T-cell (primary cell): ENCODE results near the gene STAMBPL1. TPM values are rescaled to one million over a fixed set of nuclear protein-coding genes. Genes with fewer than 3 reads are reported as not detected.

ENCODE experiments used
- ATAC-seq, 4 experiments: fragments of 200-7000 bp in 3 of 4; fragments of 150-1000 bp in 1 of 4; cut with Tn5 transposase; replicated peaks in 1 of 4; 1 replicate in 3 of 4; 2 replicates in 1 of 4; pipeline ENCODE4 v1.10.0; 2021; ENCODE audit warnings: moderate library complexity in 3 of 4, mild to moderate bottlenecking in 2 of 4, moderate number of reproducible peaks in 1 of 4
- CTCF ChIA-PET, 2 donors: fragments of 300-600 bp; sonication (Branson Sonifier 250); formaldehyde crosslinking; loops; one replicate each; lab custom pipeline; 2022; ENCODE audit warnings: antibody characterized with exemption in 2 of 2; lab: Charles Lee
- POLR2A ChIA-PET, 2 donors: fragments of 300-600 bp; sonication (Branson Sonifier 250); formaldehyde crosslinking; loops; one replicate each; lab custom pipeline; 2022; ENCODE audit warnings: antibody characterized with exemption in 2 of 2; lab: Charles Lee
- DNase-seq, 35 experiments: peaks; one replicate each; pipeline versions ENCODE4 v3.0.0 to v3.0.0-alpha.2; 2013 to 2023
- H3K27ac ChIP-seq: one replicate; pipeline ENCODE4 v1.5.1; 2013; ENCODE audit warnings: low read length
- H3K27me3 ChIP-seq, 2 experiments: replicated peaks in 1 of 2; 1 replicate in 1 of 2; 2 replicates in 1 of 2; pipeline versions ENCODE4 v1.6.1 to v1.7.0; 2013; ENCODE audit warnings: low read length in 1 of 2, mixed read lengths in 1 of 2; ENCODE audit not compliant: control insufficient read depth in 2 of 2, insufficient read depth in 2 of 2; ENCODE audit errors: extremely low read depth in 1 of 2
- H3K36me3 ChIP-seq, 2 donors: 1 replicate in 1 of 2; 2 replicates in 1 of 2; pipeline versions ENCODE4 v1.6.1 to v1.7.0; 2013; ENCODE audit warnings: low read length in 1 of 2; ENCODE audit not compliant: control insufficient read depth in 2 of 2, insufficient read depth in 1 of 2; ENCODE audit errors: extremely low read depth in 1 of 2
- H3K4me1 ChIP-seq, 2 experiments: 1 replicate in 1 of 2; 2 replicates in 1 of 2; pipeline versions ENCODE4 v1.6.1 to v1.7.0; 2013; ENCODE audit warnings: low read length in 2 of 2, mixed read lengths in 1 of 2; ENCODE audit not compliant: insufficient read depth in 2 of 2, control insufficient read depth in 1 of 2; ENCODE audit errors: extremely low read depth in 1 of 2
- H3K4me3 ChIP-seq, 2 donors: 1 replicate in 1 of 2; 2 replicates in 1 of 2; pipeline versions ENCODE4 v1.5.1 to v1.7.0; 2013; ENCODE audit warnings: mild to moderate bottlenecking in 2 of 2, low read length in 1 of 2, moderate library complexity in 1 of 2; ENCODE audit not compliant: control insufficient read depth in 1 of 2; ENCODE audit errors: extremely low read depth in 1 of 2
- H3K9me3 ChIP-seq: 2 replicates; pipeline ENCODE4 v1.7.0; 2013
- H3K27ac Mint-ChIP-seq, 2 donors: one replicate each; pipeline ENCODE4 v1.8.0; 2020 to 2021; ENCODE audit warnings: mild to moderate bottlenecking in 2 of 2, mixed read lengths in 2 of 2
- H3K27me3 Mint-ChIP-seq, 2 donors: one replicate each; pipeline ENCODE4 v1.8.0; 2021 to 2022; ENCODE audit warnings: mixed read lengths in 2 of 2
- H3K36me3 Mint-ChIP-seq: one replicate; pipeline ENCODE4 v1.8.0; 2021; ENCODE audit warnings: mixed read lengths
- H3K4me1 Mint-ChIP-seq, 3 donors: one replicate each; pipeline ENCODE4 v1.8.0; 2020 to 2022; ENCODE audit warnings: mixed read lengths in 3 of 3, mild to moderate bottlenecking in 1 of 3
- H3K4me3 Mint-ChIP-seq, 3 donors: one replicate each; pipeline ENCODE4 v1.8.0; 2020 to 2022; ENCODE audit warnings: mild to moderate bottlenecking in 3 of 3, mixed read lengths in 3 of 3, moderate library complexity in 3 of 3
- H3K9me3 Mint-ChIP-seq, 3 donors: one replicate each; pipeline ENCODE4 v1.8.0; 2020 to 2022; ENCODE audit warnings: mixed read lengths in 3 of 3
- WGBS: methylation state at CpG from one replicate; pipeline ENCODE4 v1.1.5; 2013; ENCODE audit warnings: missing lambda C conversion rate; ENCODE audit not compliant: insufficient coverage; 5-methylcytosine and 5-hydroxymethylcytosine counted together
- total RNA-seq, 35 experiments: library from RNA in 6 of 35; stranded (reverse) in 6 of 35; fragments of 120-200 nt in 1 of 35; gene quantifications; one replicate each; pipeline versions ENCODE4 v1.2.1 to v1.2.4 and lab custom pipeline; 2013 to 2026

The STAMBPL1 gene
- total RNA-seq, 5 donors from 2014 or later (not counting 1 experiment from before 2014, with no cell fraction given): 27.5 to 37.8 (median 34.5) TPM

GRCh38 chr10:88953662-88954061 lies 73.6 kb downstream of the STAMBPL1 start:
- ChIA-PET CTCF (interaction anchor here (0.7 to 1.7 kb wide), 3 partner anchors 11 to 21 kb away, joined by 3 to 6 read pairs (median 3); no protein-coding TSS in a partner anchor), POLR2A (no interaction called here)
- Histone ChIP-seq H3K27ac (no peak overlapping the region), H3K4me1 (no peaks in the 10 kb centered on the region), H3K27me3 (no peaks in the 10 kb centered on the region), H3K4me3 (no peak overlapping the region), H3K36me3 (no peaks in the 10 kb centered on the region), H3K9me3 (no peaks in the 10 kb centered on the region)
- no CpG with 5 or more reads among the region's 5 CpGs for WGBS
- H3K9me3 Mint-ChIP-seq: no peaks in the 10 kb centered on the region
- ATAC-seq: no peak
- DNase-seq: no peak
- H3K4me1 Mint-ChIP-seq: no peaks in the 10 kb centered on the region
- no peak overlapping the region for H3K27ac Mint-ChIP-seq
- H3K27me3 Mint-ChIP-seq: no peaks in the 10 kb centered on the region
- no peak overlapping the region for H3K4me3 Mint-ChIP-seq
- peaks cover 7% of the 10 kb centered on the region for H3K36me3 Mint-ChIP-seq

GRCh38 chr10:88954458-88955083 lies 74.5 kb downstream of the STAMBPL1 start:
- Histone ChIP-seq H3K36me3 (no peaks in the 10 kb centered on the region), H3K27ac (no peak overlapping the region), H3K9me3 (no peaks in the 10 kb centered on the region), H3K4me3 (no peak overlapping the region), H3K4me1 (no peaks in the 10 kb centered on the region), H3K27me3 (no peaks in the 10 kb centered on the region)
- ATAC-seq (no peak), DNase-seq (no peak)
- no peaks in the 10 kb centered on the region for H3K9me3 Mint-ChIP-seq
- POLR2A ChIA-PET: no interaction called here
- no peak overlapping the region for H3K4me3 Mint-ChIP-seq
- no peak overlapping the region for H3K27ac Mint-ChIP-seq
- CTCF ChIA-PET: interaction anchor here (0.6 to 1.7 kb wide), 4 partner anchors 9 to 22 kb away, joined by 3 to 6 read pairs (median 3); no protein-coding TSS in a partner anchor
- H3K4me1 Mint-ChIP-seq: no peaks in the 10 kb centered on the region
- no CpG with 5 or more reads among the region's 4 CpGs for WGBS
- H3K36me3 Mint-ChIP-seq: peaks cover 7% of the 10 kb centered on the region
- no peaks in the 10 kb centered on the region for H3K27me3 Mint-ChIP-seq

GRCh38 chr10:88957381-88957780 lies 77.3 kb downstream of the STAMBPL1 start:
- Histone ChIP-seq H3K27ac (no peak overlapping the region), H3K27me3 (no peaks in the 10 kb centered on the region), H3K4me3 (no peak overlapping the region), H3K9me3 (no peaks in the 10 kb centered on the region), H3K36me3 (no peaks in the 10 kb centered on the region), H3K4me1 (peaks cover 3 to 10% of the 10 kb centered on the region in 2 experiments)
- CTCF ChIA-PET: interaction anchor here (0.7 to 1.2 kb wide), 4 partner anchors 19 to 25 kb away, joined by 3 to 9 read pairs (median 4); no protein-coding TSS in a partner anchor
- peaks cover 16 to 22% (median 18%) of the 10 kb centered on the region in 3 donors for H3K4me1 Mint-ChIP-seq
- H3K9me3 Mint-ChIP-seq: no peaks in the 10 kb centered on the region
- H3K27ac Mint-ChIP-seq: no peak overlapping the region
- POLR2A ChIA-PET: no interaction called here
- no peak overlapping the region for H3K4me3 Mint-ChIP-seq
- ATAC-seq: no peak
- 100% methylated on average over 1 of the region's 1 CpG for WGBS
- no peaks in the 10 kb centered on the region for H3K27me3 Mint-ChIP-seq
- H3K36me3 Mint-ChIP-seq: peaks cover 3% of the 10 kb centered on the region
- DNase-seq: no peak

GRCh38 chr10:88958721-88959120 lies 78.7 kb downstream of the STAMBPL1 start:
- ChIA-PET POLR2A (interaction anchor here in 1 of 2 donors (0.6 kb wide), 1 partner anchor 17 kb away, joined by 4 read pairs; no protein-coding TSS in a partner anchor), CTCF (interaction anchor here in 1 of 2 donors (0.5 to 0.7 kb wide), 2 partner anchors 119 to 259 kb away, joined by 3 to 4 read pairs; no protein-coding TSS in a partner anchor)
- no peaks in the 10 kb centered on the region for H3K36me3 ChIP-seq
- no peak overlapping the region for H3K27ac ChIP-seq
- Mint-ChIP-seq H3K36me3 (peaks cover 1% of the 10 kb centered on the region), H3K4me3 (no peak overlapping the region), H3K27me3 (no peaks in the 10 kb centered on the region), H3K9me3 (no peaks in the 10 kb centered on the region), H3K4me1 (peaks cover 22 to 30% (median 24%) of the 10 kb centered on the region in 3 donors), H3K27ac (no peak overlapping the region)
- DNase-seq (no peak), ATAC-seq (no peak)
- H3K27me3 ChIP-seq: no peaks in the 10 kb centered on the region
- no peak overlapping the region for H3K4me3 ChIP-seq
- H3K4me1 ChIP-seq: peaks cover 3 to 16% of the 10 kb centered on the region in 2 experiments
- WGBS: no CpG with 5 or more reads among the region's 6 CpGs
- H3K9me3 ChIP-seq: no peaks in the 10 kb centered on the region

- WGBS: no CpG with 5 or more reads among the region's 1 CpG
- ATAC-seq (no peak), DNase-seq (no peak)
- ChIA-PET POLR2A (no interaction called here), CTCF (no interaction called here)
- H3K4me3 ChIP-seq: no peak overlapping the region
- H3K27me3 Mint-ChIP-seq: no peaks in the 10 kb centered on the region
- H3K27ac ChIP-seq: no peak overlapping the region
- H3K9me3 ChIP-seq: no peaks in the 10 kb centered on the region
- no peaks in the 10 kb centered on the region for H3K9me3 Mint-ChIP-seq
- H3K4me1 ChIP-seq: peaks cover 3 to 16% of the 10 kb centered on the region in 2 experiments
- no peaks in the 10 kb centered on the region for H3K36me3 ChIP-seq
- H3K4me3 Mint-ChIP-seq: no peak overlapping the region
- H3K27me3 ChIP-seq: no peaks in the 10 kb centered on the region
- H3K27ac Mint-ChIP-seq: no peak overlapping the region
- H3K36me3 Mint-ChIP-seq: no peaks in the 10 kb centered on the region
- peaks cover 22 to 30% (median 24%) of the 10 kb centered on the region in 3 donors for H3K4me1 Mint-ChIP-seq
Measured at GRCh38 chr10:88960802-88961201, 80.8 kb downstream of the STAMBPL1 start.

- Mint-ChIP-seq H3K4me1 (peaks cover 22 to 30% (median 24%) of the 10 kb centered on the region in 3 donors), H3K9me3 (no peaks in the 10 kb centered on the region), H3K4me3 (no peak overlapping the region), H3K36me3 (no peaks in the 10 kb centered on the region), H3K27me3 (no peaks in the 10 kb centered on the region), H3K27ac (no peak overlapping the region)
- no peaks in the 10 kb centered on the region for H3K27me3 ChIP-seq
- DNase-seq: no peak
- POLR2A ChIA-PET: no interaction called here
- peaks cover 3 to 16% of the 10 kb centered on the region in 2 experiments for H3K4me1 ChIP-seq
- no peak overlapping the region for H3K27ac ChIP-seq
- H3K4me3 ChIP-seq: no peak overlapping the region
- no peaks in the 10 kb centered on the region for H3K36me3 ChIP-seq
- CTCF ChIA-PET: no interaction called here
- ATAC-seq: no peak
- H3K9me3 ChIP-seq: no peaks in the 10 kb centered on the region
Measured at GRCh38 chr10:88961266-88961665, 81.2 kb downstream of the STAMBPL1 start.
